GM19240 (cell line): Measurements from ENCODE around the gene FOXF1.

Experiments
- DNase-seq: peaks from one replicate; pipeline ENCODE4 v3.0.0; 2011; ENCODE audit warnings: low spot score; ENCODE audit not compliant: insufficient read length

Gene FOXF1

GRCh38 chr16:86516623-86517003, 6.3 kb downstream of the FOXF1 start:
- no peak for DNase-seq

GRCh38 chr16:86517033-86517432, 6.7 kb downstream of the FOXF1 start:
- DNase-seq: no peak

DNA sequence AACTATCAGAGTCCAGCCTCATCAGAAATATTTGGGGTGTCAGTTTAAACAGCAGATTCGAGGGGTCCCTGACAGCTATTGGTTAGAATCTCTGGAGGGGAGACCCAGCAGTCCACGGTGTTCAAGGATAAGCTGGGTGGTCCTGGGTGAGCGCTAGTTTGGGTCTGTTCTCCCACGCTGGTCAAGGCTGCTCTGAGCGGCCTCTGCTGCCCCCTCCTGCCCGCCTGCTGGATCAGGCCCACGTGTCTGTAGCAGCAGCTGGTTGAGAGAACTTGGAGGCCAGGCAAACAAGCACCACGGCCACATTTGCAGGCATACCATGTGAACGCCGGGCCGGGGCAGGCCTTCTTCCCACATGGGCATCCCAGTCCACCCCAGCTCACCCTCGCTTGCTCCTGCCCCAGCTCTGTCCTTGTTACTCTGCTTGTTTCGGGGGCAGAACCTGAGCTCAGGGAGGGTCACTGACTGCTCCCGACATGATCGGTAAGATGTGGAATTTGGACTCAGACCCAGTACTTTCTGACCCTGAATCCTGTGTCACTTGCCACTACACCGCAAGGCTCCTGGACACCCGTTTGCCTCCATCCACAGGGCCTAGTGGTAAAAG, 7.4 kb downstream of the FOXF1 start:
- DNase-seq: no peak

DNA sequence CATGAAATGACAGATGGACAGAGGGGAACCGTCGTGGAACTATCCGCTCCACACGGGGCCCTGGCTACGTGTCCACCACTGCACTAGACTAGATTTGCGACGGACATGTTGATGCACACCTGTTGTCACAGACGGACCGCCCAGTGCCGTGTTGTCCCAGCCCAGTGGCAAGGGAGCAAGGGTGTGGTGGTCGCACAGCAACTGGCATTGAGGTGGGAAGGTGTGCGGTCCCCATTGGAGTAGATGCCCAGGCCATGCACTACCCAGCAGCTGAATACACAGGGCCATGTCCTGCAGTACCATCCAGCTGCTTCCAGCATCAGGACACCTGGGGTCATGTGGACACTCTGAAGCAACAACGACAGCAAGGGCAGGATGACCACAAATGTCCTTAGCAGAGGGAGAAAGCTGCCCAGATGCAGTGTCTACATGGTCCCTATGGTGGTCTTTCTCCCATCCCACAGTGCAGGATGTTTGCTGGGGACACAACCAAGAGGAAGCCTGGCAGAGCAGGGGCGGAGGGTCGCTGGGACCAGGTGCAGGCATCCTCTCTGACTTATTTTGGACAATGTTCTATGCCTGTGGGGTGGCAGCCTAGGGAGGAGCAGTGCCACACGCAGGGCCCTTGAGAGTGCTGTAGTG, 8.8 kb downstream of the FOXF1 start:
- DNase-seq: no peak

DNA sequence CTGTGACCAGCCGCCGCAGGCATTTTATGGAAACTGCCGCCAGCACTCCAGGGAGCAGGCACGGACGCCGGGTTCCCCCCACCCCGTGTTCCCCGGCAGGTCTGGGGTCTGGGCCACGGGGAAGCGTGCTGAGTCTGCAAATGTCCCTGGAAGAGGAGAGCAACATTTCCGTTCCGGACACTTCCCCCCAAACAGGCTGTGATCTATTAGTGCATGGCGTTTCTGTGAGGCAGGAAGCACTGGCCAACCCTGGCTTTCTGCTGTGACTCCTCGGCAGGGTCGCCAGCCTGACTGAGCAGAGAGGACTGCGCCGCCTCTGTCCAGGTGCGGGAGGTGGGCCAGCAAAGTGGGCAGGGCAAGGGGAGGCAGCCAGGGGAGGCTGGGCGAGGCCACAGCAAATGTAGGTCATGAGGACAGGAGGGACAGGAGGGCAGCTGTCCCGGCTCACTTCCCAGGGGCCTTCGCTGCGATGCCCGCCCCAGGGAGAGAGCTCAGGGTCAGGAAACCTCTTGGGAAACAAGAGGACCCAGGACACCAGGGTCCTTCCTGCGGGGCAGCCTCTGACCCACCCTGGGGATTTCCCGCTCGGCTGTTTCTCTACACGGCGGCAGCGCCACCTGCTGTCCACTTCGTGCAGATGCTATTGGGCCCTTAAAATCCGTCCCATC, 9.5 kb downstream of the FOXF1 start:
- peak; percentile 66 for DNase-seq

DNA sequence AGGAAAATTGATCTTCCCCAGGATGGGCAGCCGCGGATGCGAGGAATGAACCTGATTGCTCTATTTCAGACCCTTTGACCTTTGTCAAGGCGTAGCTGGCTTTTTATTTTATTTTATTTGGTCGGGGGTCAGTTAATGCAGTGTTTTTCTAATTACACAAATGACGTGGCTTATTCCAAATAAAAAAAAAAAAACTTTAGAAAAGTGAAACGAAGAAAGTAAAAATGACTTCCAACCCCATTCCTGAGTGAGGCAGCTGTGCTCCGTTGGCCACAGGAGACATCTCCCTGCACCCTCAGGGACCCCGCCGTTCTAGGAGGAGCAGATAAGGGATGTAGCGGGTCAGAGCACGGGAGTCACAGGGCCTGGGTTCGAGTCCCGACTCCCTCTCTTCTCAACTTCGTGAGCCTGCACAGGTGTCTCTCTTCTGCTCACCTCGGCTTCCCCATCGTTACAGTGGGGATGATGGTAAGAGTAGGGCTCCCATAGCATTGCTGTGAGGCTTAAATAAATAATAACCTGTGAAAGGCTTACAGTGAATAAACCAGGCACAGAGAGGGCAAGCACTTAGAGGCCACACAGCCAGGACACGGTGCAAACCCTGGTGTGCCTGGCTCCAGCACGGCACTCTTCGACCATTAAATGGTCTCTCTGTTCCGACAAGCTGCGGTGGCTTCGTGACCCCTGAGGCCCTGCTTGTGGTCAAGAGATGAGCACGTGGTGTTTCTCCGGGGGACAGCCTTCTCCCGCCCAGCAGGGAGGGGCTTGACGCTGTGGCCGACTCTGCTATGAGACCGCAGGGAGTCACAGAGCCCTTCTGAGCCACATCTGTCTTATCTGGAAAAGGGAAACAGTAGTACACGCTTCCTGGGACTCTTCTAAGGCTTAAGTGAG, 10.2 kb downstream of the FOXF1 start:
- no peak for DNase-seq

GRCh38 chr16:86521236-86522197, 11.2 kb downstream of the FOXF1 start:
- DNase-seq: no peak

GRCh38 chr16:86522634-86523033, 12.3 kb downstream of the FOXF1 start:
- no peak for DNase-seq

- DNase-seq: no peak
Measured at GRCh38 chr16:86523166-86523740, 12.9 kb downstream of the FOXF1 start.

- no peak for DNase-seq
Measured at GRCh38 chr16:86524029-86524428, 13.7 kb downstream of the FOXF1 start.

DNA sequence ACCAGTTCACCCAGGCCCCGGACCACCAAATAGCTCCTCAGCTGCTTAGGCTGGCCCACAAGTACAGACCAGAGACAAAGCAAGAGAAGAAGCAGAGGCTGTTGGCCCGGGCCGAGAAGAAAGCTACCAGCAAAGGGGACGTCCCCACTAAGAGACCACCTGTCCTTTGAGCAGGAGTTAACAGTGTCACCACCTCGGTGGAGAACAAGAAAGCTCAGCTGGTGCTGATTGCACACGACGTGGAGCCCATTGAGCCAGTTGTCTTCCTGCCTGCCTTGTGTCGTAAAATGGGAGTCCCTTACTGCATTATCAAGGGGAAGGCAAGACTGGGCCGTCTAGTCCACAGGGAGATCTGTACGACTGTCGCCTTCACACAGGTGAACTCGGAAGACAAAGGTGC, 15.4 kb downstream of the FOXF1 start:
- no peak for DNase-seq

DNA sequence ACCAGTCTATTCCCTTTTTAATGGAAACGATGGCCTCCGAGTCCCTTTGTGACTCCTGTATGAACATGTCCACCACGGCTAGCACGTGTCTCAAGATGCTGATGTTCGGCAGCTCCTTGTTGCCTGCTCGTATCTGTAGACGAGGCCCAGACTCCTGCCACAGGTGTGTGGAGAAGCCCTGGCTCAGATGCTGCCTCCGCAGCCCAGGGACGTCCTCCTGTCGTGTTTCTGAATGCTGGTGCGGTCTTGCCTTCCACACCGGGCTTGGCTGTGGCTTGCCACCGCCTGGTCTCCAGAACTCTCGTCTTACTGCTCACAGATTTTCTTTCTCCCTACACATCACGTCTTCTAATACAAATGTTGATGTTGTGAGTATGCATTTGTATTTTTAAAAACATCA, 17.0 kb downstream of the FOXF1 start:
- DNase-seq: no peak

- DNase-seq: no peak
Measured at GRCh38 chr16:86528061-86528929, 18.0 kb downstream of the FOXF1 start.

GRCh38 chr16:86529160-86529559, 18.8 kb downstream of the FOXF1 start:
- no peak for DNase-seq

DNA sequence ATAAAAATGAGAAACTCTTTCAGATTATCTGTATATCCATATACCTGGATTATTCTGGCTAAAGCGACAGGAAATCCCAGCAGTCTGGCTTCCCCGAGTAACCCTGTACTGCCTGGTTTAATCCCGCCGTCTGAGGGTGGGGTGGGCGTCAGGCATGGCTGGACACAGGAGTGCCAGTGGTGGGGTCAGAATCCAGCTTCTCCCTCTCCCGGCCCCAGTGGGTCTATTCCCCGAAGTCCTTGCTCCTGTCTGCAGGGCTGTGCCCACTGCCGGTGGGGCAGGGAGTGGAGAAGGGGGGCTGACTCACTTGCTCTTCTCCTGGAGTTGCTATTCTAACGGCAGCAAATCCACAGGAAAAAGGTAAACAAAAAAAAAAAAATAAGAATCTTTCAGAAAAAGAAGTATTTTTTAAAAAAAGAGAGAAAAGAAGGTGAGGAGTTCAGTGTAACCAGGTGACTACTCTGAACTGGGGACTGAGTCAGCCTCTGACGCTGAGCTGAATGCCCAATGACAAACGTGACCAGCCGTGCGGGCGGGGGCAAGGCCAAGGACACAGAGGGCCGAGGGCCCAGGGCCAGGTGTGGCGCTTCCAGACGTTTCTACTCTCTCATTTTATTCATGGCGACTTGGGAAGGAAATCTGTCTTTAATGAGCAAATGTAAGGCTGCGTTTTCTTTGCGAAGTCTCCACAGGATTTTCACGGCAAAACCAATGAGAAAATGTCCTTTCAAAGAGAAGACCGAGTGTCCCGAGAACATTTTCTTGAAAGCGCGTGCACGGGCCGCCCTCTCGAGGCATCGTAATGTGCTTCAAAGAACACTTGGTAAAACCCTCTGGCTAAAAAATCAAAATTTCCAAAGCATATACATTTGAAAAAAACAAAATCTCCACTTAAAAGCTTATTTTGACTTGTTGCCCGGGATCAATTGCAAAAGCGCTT, 20.2 kb downstream of the FOXF1 start:
- DNase-seq: no peak

DNA sequence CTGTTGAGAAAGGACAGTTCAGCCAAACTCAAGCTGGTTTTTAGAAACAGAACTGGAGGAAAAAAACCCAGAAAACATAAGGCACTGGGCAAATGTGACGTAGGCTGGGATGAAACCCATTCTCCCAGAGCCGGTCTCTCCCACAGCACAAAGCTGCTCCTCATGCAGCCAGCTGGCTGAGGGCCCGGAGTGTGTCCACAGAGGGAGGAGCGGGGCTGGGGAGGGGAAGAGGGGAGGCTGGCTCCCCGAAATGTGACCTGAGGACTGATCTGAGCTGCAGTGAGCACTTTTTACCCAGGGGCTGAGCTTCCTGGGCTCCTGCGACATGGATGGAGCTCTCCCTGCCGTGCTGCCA, 20.8 kb downstream of the FOXF1 start:
- no peak for DNase-seq

- no peak for DNase-seq
Measured at GRCh38 chr16:86531641-86532525, 21.6 kb downstream of the FOXF1 start.

DNA sequence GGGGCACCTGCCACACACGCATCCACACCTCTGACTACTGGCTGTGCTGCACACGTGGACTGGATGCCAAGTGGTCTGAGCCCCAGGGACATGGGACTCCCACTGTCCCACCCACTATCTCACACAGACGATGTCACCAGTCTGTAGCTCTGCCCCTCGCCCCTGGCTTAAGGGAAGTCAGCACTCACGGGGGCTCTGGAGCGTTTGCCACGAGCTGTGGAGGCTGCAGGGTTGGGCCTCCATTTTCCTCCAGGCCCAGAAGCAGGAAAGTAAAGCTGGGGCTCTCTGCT, 22.1 kb downstream of the FOXF1 start:
- no peak for DNase-seq
